ENCODE measurements around the gene CNIH2.

Gene CNIH2

DNA sequence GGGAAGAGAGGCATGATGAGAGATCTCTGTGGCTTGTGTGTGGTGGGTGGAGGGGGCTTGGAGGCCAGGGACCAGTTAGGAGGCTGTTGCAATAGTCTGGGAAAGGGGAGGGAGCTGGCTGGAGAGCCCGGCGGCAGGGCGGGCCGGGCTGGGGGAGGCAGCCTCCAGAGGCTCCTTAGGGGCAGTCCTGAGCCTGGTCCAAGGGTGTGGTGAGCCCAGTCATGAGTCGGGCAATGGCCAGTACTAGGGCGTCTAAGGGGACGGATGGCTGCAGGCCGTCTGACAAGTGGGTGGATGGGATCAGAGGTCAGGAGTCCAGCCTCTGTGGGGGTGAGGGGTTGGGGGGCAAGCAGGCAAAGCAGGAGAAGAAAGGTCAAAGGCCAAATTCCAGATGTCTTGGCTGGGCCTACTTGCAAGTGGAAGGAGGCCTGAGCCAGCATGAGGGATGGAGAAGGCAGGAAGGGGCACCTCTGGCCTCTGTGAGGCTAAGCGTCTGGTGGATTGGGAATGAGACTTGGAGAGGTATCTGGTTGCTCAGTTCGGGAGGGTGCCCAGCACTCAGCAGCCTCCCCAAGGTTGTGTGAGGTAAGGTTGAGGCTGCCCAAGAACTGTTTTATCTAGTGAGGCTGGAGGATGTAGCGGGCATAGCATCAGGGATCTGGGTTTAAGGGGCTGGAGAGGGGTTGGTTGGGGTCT lies 44.9 kb downstream of the CNIH2 start:
- Histone ChIP-seq H3K4me3 (no peak overlapping the region), H3K27ac (peak overlapping the region in 7 of 21 experiments; percentile 14 to 73 (median 42))

DNA sequence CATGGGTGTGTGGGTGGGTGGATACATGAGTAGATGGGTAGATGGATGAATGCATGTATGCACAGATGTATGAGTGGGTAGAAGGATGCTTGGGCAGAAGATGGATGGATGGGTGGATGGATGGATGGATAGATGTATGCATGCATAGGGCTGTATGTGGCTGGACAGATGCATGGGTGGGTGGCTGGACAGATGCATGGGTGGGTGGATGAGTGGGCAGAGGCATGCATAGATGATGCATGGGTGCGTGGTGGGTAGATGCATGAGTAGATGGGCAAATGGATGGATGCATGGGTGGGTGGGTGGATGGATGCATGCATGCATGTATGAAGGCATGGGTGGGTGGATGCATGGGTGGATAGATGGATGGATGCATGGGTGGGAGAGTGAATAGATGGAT lies 45.7 kb downstream of the CNIH2 start:
- no peak overlapping the region for H3K4me3 ChIP-seq
- peak overlapping the region in 1 of 21 experiments; percentile 35 for H3K27ac ChIP-seq

DNA sequence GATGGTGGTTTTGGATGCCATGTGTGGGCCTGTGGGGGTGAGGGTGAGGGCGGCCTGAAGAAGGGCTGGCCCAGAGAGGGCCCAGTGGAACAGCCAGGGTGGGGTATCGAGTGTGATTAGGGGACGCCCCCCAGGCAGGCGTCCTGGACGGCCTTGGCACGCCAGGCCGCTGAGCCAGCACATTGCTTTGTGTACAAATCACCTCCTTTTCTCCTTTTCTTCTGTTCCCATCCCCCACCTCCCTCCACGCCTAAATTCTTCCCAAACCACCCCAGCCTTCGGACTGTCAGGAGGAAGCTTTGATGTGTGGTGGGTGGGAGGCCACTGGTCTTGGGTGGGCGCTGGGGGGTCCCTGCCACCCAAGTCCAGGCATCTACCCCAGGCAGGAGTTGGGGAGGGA lies 46.7 kb downstream of the CNIH2 start:
- Histone ChIP-seq H3K4me3 (no peak overlapping the region), H3K27ac (peak overlapping the region in 14 of 21 experiments; percentile 3 to 86 (median 41))

DNA sequence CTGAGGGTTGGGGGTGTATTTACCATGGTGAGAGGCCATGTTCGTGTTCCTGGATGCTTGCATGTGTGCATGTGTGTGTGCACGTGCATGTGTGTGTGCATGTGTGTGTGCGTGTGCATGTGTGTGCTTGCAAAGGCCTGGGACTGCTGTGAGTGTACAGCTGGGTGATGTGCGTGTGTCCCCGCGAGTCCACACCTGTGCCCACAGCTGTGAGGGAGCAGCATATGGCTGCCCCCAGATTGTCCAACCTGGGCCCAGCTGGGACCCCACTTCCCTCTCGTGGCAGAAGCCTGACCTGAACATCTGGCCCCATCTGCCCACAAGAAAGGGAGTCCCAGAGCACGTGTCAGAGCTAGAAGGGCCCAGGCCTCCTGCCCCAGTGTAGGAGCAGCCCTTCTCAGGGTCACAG lies 47.3 kb downstream of the CNIH2 start:
- Histone ChIP-seq H3K27ac (peak overlapping the region in 16 of 21 experiments; percentile 9 to 86 (median 64)), H3K4me3 (no peak overlapping the region)

DNA sequence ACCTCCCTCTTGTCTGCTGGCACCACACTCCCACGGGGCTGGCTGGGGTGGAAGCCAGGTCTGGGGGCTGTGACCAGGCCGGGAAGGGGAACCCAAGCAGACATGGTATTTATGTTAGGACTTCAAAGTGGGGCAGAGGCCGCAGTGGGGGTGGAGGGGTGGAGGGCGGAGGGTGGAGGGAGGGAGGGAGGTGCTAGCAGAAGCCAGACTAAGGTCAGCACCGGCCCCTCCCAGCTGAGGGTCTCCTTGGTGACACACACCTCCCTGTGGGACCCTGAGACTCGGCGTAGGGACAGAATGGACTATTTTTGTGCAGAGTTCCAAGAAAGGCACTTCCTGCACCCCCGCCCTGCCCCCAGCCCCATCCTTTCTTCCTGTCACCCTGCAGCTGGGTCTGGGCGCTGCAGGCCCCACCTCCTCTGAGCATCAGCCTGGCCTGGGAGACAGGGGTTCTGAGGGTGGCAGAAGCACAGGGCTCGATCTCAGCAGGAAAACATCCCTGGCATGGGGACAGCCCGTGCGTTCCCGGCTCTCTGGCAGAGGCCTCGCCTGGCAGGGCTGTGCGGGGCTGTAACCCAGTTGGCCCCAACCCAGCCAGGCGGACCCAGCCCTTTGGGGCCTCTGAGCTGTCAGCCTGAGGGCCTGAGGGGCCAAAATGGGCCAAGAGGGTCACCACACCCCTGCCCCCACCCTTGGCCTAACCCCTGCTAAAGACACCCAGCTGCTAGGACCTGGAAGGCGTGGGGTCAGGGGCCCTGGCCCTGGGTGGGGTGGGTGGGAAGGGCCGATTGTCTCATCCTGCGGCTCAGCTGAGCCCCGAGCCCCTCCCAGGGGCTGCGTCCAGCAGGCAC lies 48.5 kb downstream of the CNIH2 start:
- H3K4me3 ChIP-seq, result no peak overlapping the region
- H3K27ac ChIP-seq, result peak overlapping the region in 20 of 21 experiments; percentile 11 to 86 (median 74)

DNA sequence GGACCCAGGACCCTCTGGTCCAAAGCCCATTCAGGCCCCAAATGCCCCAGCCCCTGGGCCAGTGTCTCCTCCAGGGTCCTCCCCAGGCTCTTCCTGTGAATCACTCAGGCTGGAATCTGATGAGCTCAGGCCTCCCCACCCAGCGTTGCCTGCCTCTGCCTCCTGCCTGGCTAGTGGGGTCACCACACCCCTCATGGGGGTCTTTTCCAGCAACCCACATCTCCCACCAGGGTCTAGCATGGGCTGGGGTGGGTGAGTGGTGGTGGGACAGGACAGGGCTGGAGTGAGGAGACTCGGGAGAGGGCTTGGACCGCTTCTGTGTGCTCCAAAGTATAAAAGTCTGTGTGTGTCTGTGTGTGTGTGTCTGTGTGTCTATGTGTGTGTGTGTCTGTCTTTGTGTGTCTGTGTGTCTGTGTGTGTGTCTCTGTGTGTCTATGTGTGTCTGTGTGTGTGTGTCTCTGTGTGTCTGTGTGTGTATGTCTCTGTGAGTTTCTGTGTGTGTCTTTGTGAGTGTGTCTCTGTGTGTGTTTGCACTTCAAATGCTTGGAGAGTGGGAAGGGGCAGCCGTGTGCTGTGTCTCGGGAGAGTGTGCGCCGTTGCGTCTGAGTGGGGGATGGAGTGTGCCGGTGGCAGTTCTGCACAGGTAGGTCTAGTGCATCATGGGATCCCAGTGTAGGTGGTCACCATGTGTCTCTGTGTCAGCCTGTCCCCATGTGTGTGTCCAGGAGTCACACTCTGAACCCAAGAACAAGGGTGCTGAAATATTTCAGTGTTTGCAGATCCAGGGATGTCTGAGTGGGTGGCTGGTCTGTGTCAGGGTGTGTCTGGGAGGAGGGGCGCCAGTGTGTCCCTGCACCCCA lies 49.4 kb downstream of the CNIH2 start:
- H3K27ac ChIP-seq, result peak overlapping the region in 20 of 21 experiments; percentile 16 to 86 (median 74)
- no peak overlapping the region for H3K4me3 ChIP-seq

DNA sequence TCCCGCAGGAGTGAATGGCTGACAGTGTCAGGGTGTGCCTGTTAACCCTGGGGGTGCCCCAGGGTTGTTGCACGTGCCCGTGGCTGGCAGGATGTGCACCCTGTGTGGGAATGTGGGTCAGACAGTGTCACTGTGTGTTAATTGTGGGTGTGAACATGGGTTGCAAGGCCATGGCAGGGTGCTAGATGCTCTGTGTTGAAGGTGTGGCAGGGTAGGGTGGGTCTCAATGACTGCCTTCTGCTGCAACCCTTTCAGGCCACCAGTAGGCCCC lies 50.0 kb downstream of the CNIH2 start:
- H3K4me3 ChIP-seq, result no peak overlapping the region
- peak overlapping the region in 16 of 21 experiments; percentile 12 to 86 (median 70) for H3K27ac ChIP-seq

DNA sequence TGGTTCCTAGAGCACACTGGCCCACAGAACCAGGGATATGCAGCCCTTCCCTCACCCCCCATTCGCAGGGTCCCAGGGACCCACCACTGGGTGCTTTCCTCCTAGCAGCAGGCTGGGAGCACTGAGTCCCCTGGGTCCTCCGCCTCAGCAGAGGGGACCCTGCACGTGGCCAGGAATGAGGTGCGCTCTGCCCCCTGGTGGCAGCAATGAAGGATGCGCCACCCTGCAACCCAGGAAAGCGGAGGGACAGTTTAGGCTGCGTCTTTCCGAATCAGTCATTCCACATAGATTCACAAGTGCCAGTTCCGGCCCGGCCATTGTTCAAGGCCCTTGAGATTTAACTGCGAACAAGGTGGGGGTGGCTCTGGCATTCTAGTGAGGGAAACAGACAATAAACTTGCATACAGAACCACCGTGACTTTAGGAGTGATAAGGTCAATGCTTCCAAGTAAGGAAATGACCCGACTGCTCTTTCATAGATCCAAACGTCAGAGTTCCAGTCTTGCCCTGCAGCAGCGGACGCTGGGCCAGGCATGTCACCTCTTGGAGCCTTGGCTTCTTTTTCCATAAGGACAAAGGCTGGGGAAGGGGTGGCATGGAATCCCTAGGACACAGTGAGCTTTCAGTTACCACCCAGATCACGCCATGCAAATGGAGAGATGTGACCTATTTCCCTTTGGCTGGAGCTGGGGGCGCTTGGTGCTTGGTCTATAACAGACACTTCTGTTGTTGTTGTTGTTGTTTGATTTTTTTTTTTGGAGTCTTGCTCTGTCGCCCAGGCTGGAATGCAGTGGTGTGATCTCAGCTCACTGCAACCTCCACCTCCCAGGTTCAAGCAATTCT lies 50.5 kb downstream of the CNIH2 start:
- peak overlapping the region in 15 of 21 experiments; percentile 0 to 86 (median 70) for H3K27ac ChIP-seq
- H3K4me3 ChIP-seq, result no peak overlapping the region

DNA sequence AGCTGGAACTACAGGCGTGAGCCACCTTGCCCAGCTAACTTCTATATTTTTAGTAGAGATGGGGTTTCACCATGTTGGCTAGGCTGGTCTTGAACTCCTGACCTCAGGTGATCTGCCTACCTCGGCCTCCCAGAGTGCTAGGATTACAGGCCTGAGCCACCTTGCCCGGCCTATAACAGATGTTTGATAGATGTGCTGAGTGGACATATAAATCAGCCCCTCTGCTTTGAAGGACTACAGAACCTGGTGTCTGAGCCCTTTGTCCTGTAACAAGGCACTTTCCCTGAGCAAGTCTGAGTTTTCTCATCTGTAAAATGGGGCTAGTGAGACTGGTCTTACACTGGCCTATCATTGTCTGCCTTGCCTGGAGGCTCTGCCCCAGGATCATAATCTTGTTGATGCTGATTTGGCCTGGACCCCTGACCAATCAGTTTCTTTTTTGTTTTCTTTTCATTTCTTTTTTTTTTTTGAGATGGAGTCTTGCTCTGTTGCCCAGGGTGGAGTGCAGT lies 51.2 kb downstream of the CNIH2 start:
- Histone ChIP-seq H3K27ac (peak overlapping the region in 3 of 21 experiments; percentile 0 to 86 (median 53)), H3K4me3 (no peak overlapping the region)

DNA sequence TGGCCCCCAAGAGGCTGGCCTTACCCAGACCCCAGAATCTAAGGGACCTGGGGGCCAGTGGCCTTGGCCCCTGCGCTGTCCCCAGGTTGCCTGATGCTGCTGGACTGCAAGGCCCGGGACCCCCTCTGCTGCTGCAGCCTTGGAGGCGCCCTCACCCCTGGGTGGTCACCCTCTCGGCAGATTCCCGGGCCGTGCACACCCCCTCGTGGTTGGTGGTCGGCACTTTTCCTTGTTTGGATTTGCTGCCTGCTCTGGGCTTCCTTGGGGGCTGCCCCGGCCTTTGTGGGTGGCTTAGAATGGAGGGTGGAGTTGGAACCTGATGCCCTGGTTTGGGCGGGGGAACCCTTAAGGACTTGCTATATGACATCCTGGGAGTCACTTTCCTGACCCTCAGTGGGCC lies 53.0 kb downstream of the CNIH2 start:
- Histone ChIP-seq H3K4me3 (no peak overlapping the region), H3K27ac (no peak overlapping the region)

DNA sequence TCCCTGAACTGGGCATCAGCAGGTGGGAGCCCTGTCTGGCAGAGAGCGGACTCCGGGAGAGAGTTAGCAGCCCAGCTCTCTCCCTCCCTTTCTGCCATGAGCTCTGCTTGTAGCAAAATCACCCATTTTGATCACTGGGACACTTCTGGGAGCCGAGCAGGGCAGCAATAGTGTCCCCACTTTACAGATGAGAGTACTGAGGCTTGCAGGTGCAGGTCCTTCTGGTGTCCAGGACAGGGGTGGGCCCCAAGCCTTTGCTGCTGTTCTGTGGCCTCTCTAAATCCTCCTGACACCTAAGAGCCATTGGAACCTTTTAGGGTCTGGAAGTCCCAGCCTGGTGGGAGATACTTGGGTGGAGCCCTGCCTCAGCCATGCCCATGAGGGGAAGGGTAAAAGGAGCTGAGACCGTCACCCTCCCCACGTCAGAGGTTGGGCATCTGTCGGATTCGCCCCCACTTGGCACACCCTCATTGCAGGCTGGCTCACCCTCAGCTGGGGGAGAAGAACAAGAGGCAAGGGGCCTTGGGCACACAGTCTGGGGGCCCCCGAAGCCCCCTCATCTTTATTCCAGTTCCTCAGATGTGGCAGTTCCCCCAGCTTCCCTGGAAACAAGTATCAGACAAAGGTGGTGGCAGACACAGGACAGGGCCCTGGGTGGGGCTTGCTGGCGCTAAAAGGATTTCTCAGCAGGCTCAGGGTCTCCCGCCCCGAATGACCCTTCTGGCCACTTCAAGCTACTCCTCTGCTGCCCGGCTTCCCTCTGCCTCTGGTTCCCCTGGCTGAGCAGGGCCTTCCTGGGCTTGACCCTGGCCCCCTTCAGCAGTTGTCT lies 53.8 kb downstream of the CNIH2 start:
- Histone ChIP-seq H3K27ac (peak overlapping the region in 1 of 21 experiments; percentile 16), H3K4me3 (no peak overlapping the region)

DNA sequence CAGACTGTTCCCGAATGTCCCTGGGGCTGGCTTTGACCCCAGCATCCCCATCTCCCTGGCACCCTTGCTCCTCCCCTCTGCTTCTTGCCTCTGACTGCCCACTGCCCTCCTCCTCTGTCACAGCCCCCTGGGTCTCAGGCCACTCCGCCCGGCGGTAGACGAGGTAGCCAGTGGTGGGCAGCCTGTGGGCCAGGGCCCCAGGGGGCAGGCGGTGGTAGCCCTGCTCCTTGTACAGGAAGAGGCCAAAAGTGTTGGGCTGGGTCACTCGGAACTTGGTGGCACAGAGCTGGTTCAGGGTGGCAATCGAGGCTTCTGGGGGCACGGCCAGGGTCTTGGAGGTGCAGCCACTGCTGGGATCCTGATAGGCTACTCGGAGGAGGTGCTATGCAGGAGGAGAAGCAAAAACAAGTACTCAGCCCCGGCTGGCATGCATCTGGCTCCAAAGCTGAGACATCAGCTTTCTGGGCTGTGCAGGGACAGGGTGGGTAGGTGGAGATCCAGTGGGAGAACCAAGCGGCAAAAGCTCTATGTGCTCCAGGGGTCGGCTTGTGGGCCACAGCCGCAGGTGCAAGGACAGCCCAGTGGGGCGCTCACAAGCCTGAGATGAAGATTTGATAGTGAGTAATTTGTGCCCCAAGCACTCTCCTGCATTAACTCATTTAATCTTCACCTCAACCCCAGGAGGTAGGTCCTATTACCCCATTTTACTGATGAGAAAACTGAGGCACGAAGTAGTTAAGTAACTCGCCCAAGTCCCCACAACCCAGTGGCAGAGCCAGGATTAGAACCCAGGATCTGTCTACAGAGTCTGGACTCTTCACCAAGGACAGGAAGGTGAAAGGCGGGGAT lies 54.6 kb downstream of the CNIH2 start:
- H3K4me3 ChIP-seq, result no peak overlapping the region
- peak overlapping the region in 1 of 21 experiments; percentile 16 for H3K27ac ChIP-seq

DNA sequence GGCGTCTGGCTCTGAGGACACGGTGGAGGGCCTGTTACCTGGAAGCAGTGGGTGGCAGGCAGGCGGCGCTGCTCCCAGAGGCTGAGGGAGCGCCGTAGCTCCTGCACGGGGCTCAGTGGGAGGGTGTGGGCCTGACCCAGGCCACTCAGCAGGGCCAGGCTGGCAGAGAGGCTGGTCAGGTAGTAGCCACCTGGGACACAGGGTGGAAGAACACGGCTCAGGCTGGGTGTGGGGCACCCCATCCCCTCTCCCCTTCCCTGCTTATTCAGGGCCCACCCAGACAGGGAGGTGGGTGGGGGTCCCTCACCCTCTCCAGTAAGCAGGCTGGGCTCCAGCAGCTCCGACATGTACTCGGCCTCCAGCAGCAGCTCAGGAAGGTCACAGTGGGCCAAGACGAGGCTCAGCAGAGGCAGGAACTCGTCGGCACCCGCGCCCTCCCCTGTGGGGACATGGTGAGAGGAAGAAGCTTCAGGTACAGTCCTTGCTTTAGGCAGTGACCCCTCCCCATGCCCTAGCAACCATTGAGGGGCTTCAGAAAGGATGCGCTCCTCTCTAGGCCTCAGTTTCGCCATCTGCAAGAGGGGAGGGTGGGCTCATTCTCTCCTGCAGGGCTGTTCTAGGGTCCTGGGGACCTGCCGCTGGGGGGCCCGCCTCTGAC lies 55.4 kb downstream of the CNIH2 start:
- Histone ChIP-seq H3K27ac (no peak overlapping the region), H3K4me3 (no peak overlapping the region)
